IMR-90 (cell line): ENCODE data around the gene CENPF. TPM values are rescaled to one million over a fixed set of nuclear protein-coding genes. Genes with fewer than 3 reads are reported as not detected.

Experiments used
- ATAC-seq: fragments of 200-7000 bp; cut with Tn5 transposase; 2 replicates; pipeline ENCODE4 v1.9.1; 2020; ENCODE audit warnings: low read depth, mild to moderate bottlenecking, moderate library complexity
- BruUV-seq: library from RNA; stranded (reverse); fragments of 400-500 nt; replicated peaks from 2 replicates; lab custom pipeline; 2021; lab: Mats Ljungman, UMichigan
- CTCF ChIA-PET: fragments of 300-600 bp; formaldehyde crosslinking; extraction: SDS; loops from one replicate; lab custom pipeline; 2021; ENCODE audit warnings: antibody characterized with exemption; lab: Yijun Ruan, JAX
- POLR2A ChIA-PET: fragments of 300-600 bp; sonication (Branson Sonifier 250); formaldehyde crosslinking; loops from one replicate; lab custom pipeline; 2022; ENCODE audit warnings: antibody characterized with exemption; ENCODE audit not compliant: unreplicated experiment; lab: Charles Lee
- DNase-seq: peaks from one replicate; pipeline ENCODE4 v3.0.0; 2013
- H2AFZ ChIP-seq: replicated peaks from 2 replicates; pipeline ENCODE3; 2013; ENCODE audit warnings: low read length, mild to moderate bottlenecking; ENCODE audit not compliant: poor library complexity
- H2AK5ac ChIP-seq: 2 replicates; pipeline ENCODE4 v1.6.1; 2013; ENCODE audit warnings: low read depth, low read length, inconsistent platforms
- H2AK9ac ChIP-seq: replicated peaks from 2 replicates; pipeline ENCODE3; 2013; ENCODE audit warnings: mild to moderate bottlenecking, low read depth, low read length, moderate library complexity; ENCODE audit not compliant: poor library complexity
- H2BK120ac ChIP-seq: 2 replicates; pipeline ENCODE4 v1.6.1; 2013; ENCODE audit warnings: low read depth, low read length, inconsistent platforms
- H2BK15ac ChIP-seq: 3 replicates; pipeline ENCODE4 v1.6.1; 2013; ENCODE audit warnings: low read depth, low read length, inconsistent platforms
- H2BK20ac ChIP-seq: 2 replicates; pipeline ENCODE4 v1.6.1; 2013; ENCODE audit warnings: low read depth, mild to moderate bottlenecking, inconsistent platforms, low read length, moderate library complexity
- H2BK5ac ChIP-seq: 2 replicates; pipeline ENCODE4 v1.6.1; 2013; ENCODE audit warnings: mild to moderate bottlenecking, low read depth, low read length, inconsistent platforms; ENCODE audit not compliant: poor library complexity, severe bottlenecking
- H3K14ac ChIP-seq: replicated peaks from 2 replicates; pipeline ENCODE4 v1.6.1; 2013; ENCODE audit warnings: low read depth, low read length, inconsistent platforms
- H3K18ac ChIP-seq: 2 replicates; pipeline ENCODE4 v1.6.1; 2013; ENCODE audit warnings: low read depth, low read length, control low read depth
- H3K23ac ChIP-seq: 2 replicates; pipeline ENCODE4 v1.6.1; 2013; ENCODE audit warnings: low read depth, low read length, inconsistent platforms
- H3K27ac ChIP-seq: 2 replicates; pipeline ENCODE4 v1.5.1; 2013; ENCODE audit warnings: mild to moderate bottlenecking, control low read depth, low read length; ENCODE audit not compliant: insufficient read depth
- H3K27me3 ChIP-seq: 2 replicates; pipeline ENCODE4 v1.6.1; 2013; ENCODE audit warnings: low read length; ENCODE audit not compliant: control insufficient read depth, insufficient read depth
- H3K36me3 ChIP-seq: 2 replicates; pipeline ENCODE4 v1.6.1; 2013; ENCODE audit warnings: low read length, mixed read lengths; ENCODE audit not compliant: control insufficient read depth, insufficient read depth
- H3K4ac ChIP-seq: 2 replicates; pipeline ENCODE4 v1.6.1; 2013; ENCODE audit warnings: low read depth, low read length, inconsistent platforms
- H3K4me1 ChIP-seq: 2 replicates; pipeline ENCODE4 v1.6.1; 2013; ENCODE audit warnings: low read length, mixed read lengths; ENCODE audit not compliant: control insufficient read depth, insufficient read depth
- H3K4me2 ChIP-seq: 2 replicates; pipeline ENCODE4 v1.6.1; 2013; ENCODE audit warnings: low read depth, mild to moderate bottlenecking, control low read depth, low read length, moderate library complexity
- H3K4me3 ChIP-seq: 2 replicates; pipeline ENCODE4 v1.5.1; 2013; ENCODE audit warnings: low read depth, mild to moderate bottlenecking, control low read depth, low read length, moderate library complexity; ENCODE audit not compliant: insufficient read depth
- H3K56ac ChIP-seq: 2 replicates; pipeline ENCODE4 v1.6.1; 2013; ENCODE audit warnings: low read length, inconsistent platforms; ENCODE audit not compliant: insufficient read depth; ENCODE audit errors: extremely low read depth
- H3K79me1 ChIP-seq, 2 experiments: 2 replicates each; pipeline ENCODE4 v1.6.1; 2013; ENCODE audit warnings: low read length in 2 of 2, inconsistent platforms in 1 of 2, low read depth in 1 of 2
- H3K9ac ChIP-seq: 2 replicates; pipeline ENCODE4 v1.6.1; 2013; ENCODE audit warnings: low read depth, low read length, control low read depth
- H3K9me1 ChIP-seq: 2 replicates; pipeline ENCODE4 v1.6.1; 2013; ENCODE audit warnings: low read length, inconsistent platforms; ENCODE audit not compliant: insufficient read depth
- H3K9me3 ChIP-seq: 2 replicates; pipeline ENCODE4 v1.6.1; 2013; ENCODE audit warnings: low read length; ENCODE audit not compliant: control insufficient read depth, insufficient read depth
- H4K20me1 ChIP-seq: 2 replicates; pipeline ENCODE4 v1.6.1; 2013; ENCODE audit warnings: low read length, inconsistent platforms; ENCODE audit not compliant: insufficient read depth
- H4K5ac ChIP-seq: 2 replicates; pipeline ENCODE4 v1.6.1; 2013; ENCODE audit warnings: mild to moderate bottlenecking, low read depth, low read length, control low read depth
- H4K8ac ChIP-seq, 2 experiments: 2 replicates each; pipeline ENCODE4 v1.6.1; 2013; ENCODE audit warnings: low read depth in 2 of 2, low read length in 2 of 2, control low read depth in 1 of 2, inconsistent platforms in 1 of 2
- H4K91ac ChIP-seq: 2 replicates; pipeline ENCODE4 v1.6.1; 2013; ENCODE audit warnings: low read depth, low read length, inconsistent platforms; ENCODE audit not compliant: insufficient read depth
- BHLHE40 ChIP-seq: fragments of 150-350 bp; IDR thresholded peaks from 2 replicates; pipeline ENCODE4 v1.6.1; 2016; ENCODE audit warnings: mild to moderate bottlenecking, low read depth, low read length
- CEBPB ChIP-seq: IDR thresholded peaks from 2 replicates; pipeline ENCODE4 v1.6.1; 2012; ENCODE audit warnings: low read depth, low read length, improper control_type of control experiment
- CHD1 ChIP-seq: IDR thresholded peaks from 2 replicates; pipeline ENCODE4 v1.6.1; 2012; ENCODE audit warnings: low read depth, low read length, improper control_type of control experiment
- CTCF ChIP-seq: conservative IDR thresholded peaks from 2 replicates; pipeline ENCODE4 v1.5.1; 2012; ENCODE audit warnings: mild to moderate bottlenecking, low read depth, low read length, improper control_type of control experiment
- ELK1 ChIP-seq: fragments of 150-350 bp; IDR thresholded peaks from 2 replicates; pipeline ENCODE4 v1.6.1; 2016; ENCODE audit warnings: low read depth, mild to moderate bottlenecking, low read length, moderate library complexity, borderline replicate concordance
- FOS ChIP-seq: fragments of 150-350 bp; IDR thresholded peaks from 2 replicates; pipeline ENCODE4 v1.6.1; 2016; ENCODE audit warnings: low read depth, low read length
- MAFK ChIP-seq: IDR thresholded peaks from 2 replicates; pipeline ENCODE4 v1.6.1; 2012; ENCODE audit warnings: low read depth, low read length, improper control_type of control experiment
- MAZ ChIP-seq: IDR thresholded peaks from 2 replicates; pipeline ENCODE4 v1.6.1; 2012; ENCODE audit warnings: low read depth, mild to moderate bottlenecking, low read length, improper control_type of control experiment, moderate library complexity, borderline replicate concordance
- MXI1 ChIP-seq: IDR thresholded peaks from 2 replicates; pipeline ENCODE4 v1.6.1; 2012; ENCODE audit warnings: low read depth, mild to moderate bottlenecking, low read length, moderate library complexity, borderline replicate concordance
- NFE2L2 ChIP-seq: fragments of 150-350 bp; IDR thresholded peaks from 2 replicates; pipeline ENCODE4 v1.6.1; 2016; ENCODE audit warnings: low read depth, mild to moderate bottlenecking, low read length
- POLR2A ChIP-seq: IDR thresholded peaks from 2 replicates; pipeline ENCODE4 v1.6.1; 2012; ENCODE audit warnings: mild to moderate bottlenecking, low read depth, low read length
- RAD21 ChIP-seq: IDR thresholded peaks from 2 replicates; pipeline ENCODE4 v1.6.1; 2012; ENCODE audit warnings: low read length, improper control_type of control experiment
- RCOR1 ChIP-seq: IDR thresholded peaks from 2 replicates; pipeline ENCODE4 v1.6.1; 2012; ENCODE audit warnings: mild to moderate bottlenecking, low read length, improper control_type of control experiment; ENCODE audit not compliant: insufficient replicate concordance
- RFX5 ChIP-seq: IDR thresholded peaks from 2 replicates; pipeline ENCODE4 v1.8.0; 2012; ENCODE audit warnings: low read depth, mild to moderate bottlenecking, low read length, moderate library complexity
- SMC3 ChIP-seq: fragments of 150-350 bp; IDR thresholded peaks from 2 replicates; pipeline ENCODE4 v1.6.1; 2016; ENCODE audit warnings: low read depth, mild to moderate bottlenecking, antibody characterized with exemption, low read length, moderate library complexity
- USF2 ChIP-seq: fragments of 150-350 bp; IDR thresholded peaks from 2 replicates; pipeline ENCODE4 v1.6.1; 2017; ENCODE audit warnings: mild to moderate bottlenecking, antibody characterized with exemption, low read length, low read depth
- WGBS, 2 experiments: methylation state at CpG; one replicate each; pipeline versions ENCODE4 v1.1.5 to v1.1.7; 2013; ENCODE audit warnings: missing lambda C conversion rate in 2 of 2; ENCODE audit not compliant: insufficient read length in 1 of 2; ENCODE audit errors: extremely low coverage in 2 of 2; 5-methylcytosine and 5-hydroxymethylcytosine counted together
- dilution Hi-C: fragments of 300-500 bp; cut with HindIII; formaldehyde crosslinking; loops from one replicate; pipeline ENCODE4 v1.14.3; 2018; ENCODE audit warnings: low sequenced_read_pairs; ENCODE audit not compliant: unreplicated experiment
- in situ Hi-C: fragments of 300-500 bp; cut with MboI; formaldehyde crosslinking; loops from 3 replicates; pipeline ENCODE4 v1.14.3; 2019; ENCODE audit warnings: low sequenced_read_pairs, inconsistent platforms, mixed read lengths
- intact Hi-C: fragments of 100-400 bp; cut with micrococcal nuclease; formaldehyde crosslinking; loops from 2 replicates; pipeline ENCODE4 v1.10.0; 2022
- polyA plus RNA-seq, 3 experiments: library from polyadenylated mRNA; depleted of rRNA; stranded (reverse); fragments of >200 nt; gene quantifications; 2 replicates each; pipeline ENCODE4 v1.2.3, GENCODE V29; 2012; ENCODE audit warnings: low replicate concordance in 1 of 3
- total RNA-seq: library from RNA; depleted of rRNA; stranded (reverse); fragments of >200 nt; gene quantifications from 2 replicates; pipeline ENCODE4 v1.2.3, GENCODE V29; 2012

Gene CENPF
- total and polyA plus RNA-seq, 2 of the 4 experiments (the other 2 are of a cell fraction): 20.9 to 51.8 TPM

- Histone ChIP-seq H3K9me3 (no peaks in the 10 kb centered on the region), H3K79me1 (peaks cover 11 to 25% of the 10 kb centered on the region in 2 experiments), H3K36me3 (0 out of 2 replicates have a peak, but pooled peaks cover 2% of the 10 kb centered on the region), H3K27ac (no peak overlapping the region), H4K5ac (no peak overlapping the region), H3K27me3 (no peaks in the 10 kb centered on the region), H2AK9ac (no peak overlapping the region), H3K23ac (no peak overlapping the region), H3K14ac (no peak overlapping the region), H3K4me3 (no peak overlapping the region), H2BK20ac (no peak overlapping the region), H3K4me2 (no peak overlapping the region), H3K18ac (no peak overlapping the region), H3K56ac (no peak overlapping the region), H4K20me1 (no peaks in the 10 kb centered on the region; the same call in 1 of the 2 replicates), H2BK15ac (no peak overlapping the region), H4K91ac (no peak overlapping the region), H3K4ac (no peak overlapping the region), H4K8ac (no peak overlapping the region), H3K4me1 (peaks cover 3% of the 10 kb centered on the region; the same call in 1 of the 2 replicates), H3K9me1 (no peaks in the 10 kb centered on the region), H2BK5ac (no peak overlapping the region), H2AFZ (no peak overlapping the region), H2AK5ac (no peak overlapping the region), H3K9ac (no peak overlapping the region), H2BK120ac (no peak overlapping the region)
- WGBS, 2 experiments: no CpG with 5 or more reads among the region's 1 CpG
- ChIA-PET POLR2A (no interaction called here), CTCF (interaction anchor here (1.0 to 1.2 kb wide), 2 partner anchors 14 to 290 kb away, joined by 3 read pairs; no protein-coding TSS in a partner anchor)
- no peak for ATAC-seq
- TF ChIP-seq NFE2L2 (no peak), SMC3 (no peak), RAD21 (no peak), USF2 (no peak), FOS (no peak), RFX5 (no peak), MAZ (no peak), RCOR1 (no peak), MXI1 (no peak), MAFK (no peak), BHLHE40 (no peak), CHD1 (no peak), CEBPB (no peak), ELK1 (no peak), POLR2A (no peak), CTCF (no peak)
- intact Hi-C loops: no loop called here
- in situ Hi-C loops: no loop called here
- dilution Hi-C loops: no loop called here
- DNase-seq: no peak
- BruUV-seq: no TSS peak
Observed at GRCh38 chr1:214623430-214623829, 20.4 kb downstream of the CENPF start.
